CD4-positive, alpha-beta T cell treated with Interleukin-15 for 1 hour (primary cell): ENCODE results near the gene STX5.
"Not testable (repeated sequence)": the region's sequence is repeated elsewhere in the genome, so short reads cannot be mapped to it uniquely, and the experiment has no call there.

Source experiments
- DNase-seq: peaks from one replicate; pipeline ENCODE4 v3.0.0-alpha.2; 2020

The STX5 gene

DNA sequence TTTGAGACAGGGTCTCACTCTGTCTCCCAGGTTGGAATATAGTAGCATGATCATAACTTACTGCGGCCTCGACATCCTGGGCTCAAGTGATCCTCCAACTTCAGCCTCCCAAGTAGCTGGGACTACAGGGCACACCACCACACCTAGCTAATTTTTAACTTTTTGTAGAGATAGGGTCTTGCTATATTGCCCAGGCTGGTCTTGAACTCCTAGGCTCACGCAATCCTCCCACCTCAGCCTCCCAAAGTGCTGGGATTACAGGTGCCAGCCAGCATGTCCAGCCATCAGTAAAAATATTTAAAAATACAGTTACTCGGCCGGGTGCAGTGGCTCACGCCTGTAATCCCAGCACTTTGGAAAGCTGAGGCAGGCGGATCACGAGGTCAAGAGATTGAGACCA is 3.7 kb downstream of the STX5 start:
- not testable (repeated sequence) for DNase-seq

- DNase-seq, result no peak
These were observed 8.2 kb downstream of the STX5 start for GRCh38 chr11:62823677-62824076.

DNA sequence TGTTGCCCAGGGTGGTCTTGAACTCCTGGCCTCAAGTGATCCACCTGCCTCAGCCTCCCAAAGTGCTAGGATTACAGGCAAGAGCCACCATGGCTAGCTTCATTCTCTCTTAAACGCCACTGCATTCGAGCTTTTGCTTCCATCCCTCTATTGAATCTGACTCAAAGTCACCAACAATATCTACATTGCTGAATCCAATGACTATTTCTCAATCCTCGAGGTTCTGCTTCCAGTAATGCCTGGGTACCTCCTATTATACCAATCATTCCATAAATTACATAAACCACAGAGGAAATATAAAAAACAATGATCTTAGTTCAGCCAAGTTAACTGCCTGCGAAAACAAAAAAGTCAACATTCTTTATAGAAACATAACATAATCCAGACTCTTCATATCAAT is 14.7 kb downstream of the STX5 start:
- no peak for DNase-seq

GRCh38 chr11:62816557-62816956 is 15.3 kb downstream of the STX5 start:
- peak; percentile 63 for DNase-seq

DNA sequence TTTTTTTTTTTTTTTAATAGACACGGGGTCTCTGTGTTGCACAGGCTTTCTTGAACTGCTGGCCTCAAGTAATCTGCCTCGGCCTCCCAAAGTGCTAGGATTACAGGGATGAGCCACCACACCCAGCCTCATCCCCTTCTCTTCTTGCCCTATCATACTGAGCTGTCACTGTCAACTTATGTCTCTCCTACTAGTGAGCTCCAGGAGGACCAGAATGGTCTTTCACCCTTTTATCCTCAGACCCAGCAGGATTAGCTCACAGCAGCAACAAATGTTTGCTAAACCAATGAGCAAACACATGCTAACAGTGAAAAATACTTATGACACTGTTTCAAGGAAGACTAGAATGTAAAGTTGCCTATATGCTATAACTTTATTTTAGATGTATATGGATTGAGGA is 20.2 kb downstream of the STX5 start:
- no peak for DNase-seq

GRCh38 chr11:62810748-62811147 is 21.1 kb downstream of the STX5 start:
- DNase-seq, result no peak

GRCh38 chr11:62806611-62807121 is 25.2 kb downstream of the STX5 start:
- peak; percentile 70 for DNase-seq

GRCh38 chr11:62805961-62806441 is 25.9 kb downstream of the STX5 start:
- peak; percentile 26 for DNase-seq

DNA sequence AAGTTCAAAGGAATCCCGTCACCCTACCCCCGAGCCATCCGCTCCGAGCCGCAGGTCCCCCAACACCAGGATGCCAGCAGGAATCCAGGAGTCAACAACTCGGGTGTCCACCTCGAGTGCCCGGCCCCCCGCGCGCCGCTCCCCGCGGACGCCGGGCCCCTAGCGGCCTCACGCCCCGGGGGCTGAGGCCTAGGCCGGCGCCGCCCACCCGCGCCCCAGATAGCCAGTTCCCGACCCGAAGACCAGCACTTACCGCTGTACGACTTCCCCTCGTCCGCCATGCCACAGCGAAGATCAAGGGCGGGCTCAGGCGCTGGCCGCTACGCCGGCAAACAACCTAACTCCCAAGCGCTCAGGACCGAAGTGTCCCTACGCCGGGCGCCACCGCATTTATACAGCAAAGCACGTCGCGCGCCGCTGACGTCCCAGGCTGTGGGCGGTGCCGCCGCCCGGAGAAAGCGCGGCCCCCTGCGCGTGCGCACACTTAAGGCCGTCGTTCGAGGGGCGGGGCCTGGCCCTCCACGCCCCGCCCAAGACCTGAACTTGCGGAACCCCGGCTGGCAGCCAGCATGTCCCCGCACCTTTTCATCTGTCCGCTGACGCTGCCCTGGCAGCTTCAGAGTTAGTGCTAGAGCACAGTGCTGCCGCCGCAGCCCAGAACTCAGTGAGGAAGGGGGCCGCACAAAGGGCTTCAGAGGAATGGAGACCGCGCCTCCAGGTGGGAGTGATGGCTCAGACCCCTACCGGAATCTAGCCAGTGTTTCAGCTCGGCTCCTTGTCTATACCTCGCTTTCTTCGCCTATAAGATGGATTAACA is 26.6 kb downstream of the STX5 start, which contains the start of gene NXF1:
TSS of gene NXF1 (minus strand) at position 365 of the 817 bp plus-strand sequence. CDS start at position 281, 84 bp downstream.
- DNase-seq, result peak; percentile 94

GRCh38 chr11:62804310-62805075 is 27.4 kb downstream of the STX5 start:
- no peak for DNase-seq

GRCh38 chr11:62801071-62801470 is 30.8 kb downstream of the STX5 start:
- DNase-seq, result no peak

DNA sequence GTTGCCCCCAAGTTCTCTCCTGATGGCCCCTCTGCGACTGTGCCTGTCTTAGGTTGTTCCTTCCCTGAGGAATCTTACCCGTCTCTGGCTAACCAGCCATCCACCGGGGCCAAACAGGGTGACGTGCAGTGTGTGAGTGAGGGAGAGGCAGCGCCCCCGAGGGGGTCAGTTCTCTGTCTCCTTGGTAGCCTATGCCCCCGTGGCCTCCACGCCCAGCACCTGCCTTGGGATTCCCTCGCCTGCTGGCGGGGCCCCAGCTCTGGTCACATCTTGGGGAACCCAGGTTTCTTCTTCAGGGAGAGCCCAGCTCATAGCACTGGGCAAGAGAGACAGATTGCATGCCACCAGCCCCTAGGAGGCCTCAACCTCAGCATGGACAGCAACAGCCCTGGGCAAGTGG is 32.4 kb downstream of the STX5 start:
- no peak for DNase-seq

GRCh38 chr11:62796281-62796680 is 35.6 kb downstream of the STX5 start:
- no peak for DNase-seq

DNA sequence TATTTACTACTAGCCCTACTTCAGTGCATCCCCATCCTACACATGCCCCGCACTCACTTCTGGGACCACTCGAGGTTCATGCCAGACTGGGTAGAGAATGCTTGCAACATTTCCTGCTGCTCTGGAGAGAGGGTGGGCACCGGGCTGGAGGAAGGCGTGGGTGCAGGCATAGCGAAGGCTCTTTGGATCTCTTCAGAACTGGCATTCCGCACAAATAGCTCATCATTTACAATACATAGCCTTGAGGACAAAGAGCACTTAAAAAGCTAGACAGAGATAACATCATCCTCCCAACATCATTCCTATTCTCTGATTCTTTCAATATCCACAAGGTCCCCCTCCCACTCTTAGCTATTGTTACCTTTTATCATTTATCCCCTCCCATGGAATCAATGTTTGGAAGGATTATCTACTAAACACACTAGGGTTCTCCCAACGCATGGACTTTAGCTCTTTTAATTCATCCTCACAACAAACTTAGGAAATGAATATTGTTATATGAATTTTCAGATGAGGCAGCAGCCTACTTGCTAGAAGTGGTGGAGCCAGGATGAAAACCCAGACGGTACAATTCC is 37.6 kb downstream of the STX5 start:
- DNase-seq, result no peak

GRCh38 chr11:62792202-62792575 is 39.7 kb downstream of the STX5 start:
- DNase-seq, result no peak

DNA sequence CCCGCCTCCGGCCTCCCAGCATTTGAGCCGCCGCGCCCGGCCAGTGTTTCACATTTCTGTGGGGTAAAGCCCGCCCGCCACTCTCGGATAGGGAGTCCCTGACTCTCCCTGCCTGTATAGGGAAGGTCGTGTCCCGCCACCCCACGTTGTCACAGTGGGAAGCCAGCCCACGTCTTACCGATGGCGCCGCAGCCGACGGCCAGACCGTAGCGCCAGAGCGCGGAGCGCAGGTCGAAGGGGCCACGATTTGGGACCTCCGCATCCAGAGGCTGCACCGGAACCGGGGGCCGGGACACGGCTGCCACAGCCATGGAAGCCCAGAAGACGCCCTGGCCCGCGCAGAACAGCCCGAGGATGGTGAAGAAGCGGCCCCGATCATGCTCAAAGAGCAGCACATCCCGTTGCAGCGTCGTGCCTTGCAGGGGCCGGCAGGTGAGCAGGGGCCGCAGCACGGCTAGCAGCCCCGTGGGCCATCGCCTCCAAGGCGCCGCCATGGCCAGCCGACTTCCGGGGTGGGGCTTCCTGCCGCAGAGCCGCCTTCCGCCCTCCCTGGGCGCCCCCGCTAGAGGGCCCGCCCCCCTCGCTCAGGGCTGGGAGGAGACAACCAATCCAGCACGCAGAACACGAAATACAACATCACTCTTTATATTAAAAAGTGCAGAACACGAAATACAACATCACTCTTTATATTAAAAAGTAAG is 40.2 kb downstream of the STX5 start, which contains the start of gene TMEM223:
TSS of gene TMEM223 (minus strand) at position 506 of the 701 bp plus-strand sequence. CDS start at position 494, 12 bp downstream.
- peak; percentile 87 for DNase-seq

- DNase-seq, result no peak
These were observed 42.3 kb downstream of the STX5 start for GRCh38 chr11:62789576-62789975.

DNA sequence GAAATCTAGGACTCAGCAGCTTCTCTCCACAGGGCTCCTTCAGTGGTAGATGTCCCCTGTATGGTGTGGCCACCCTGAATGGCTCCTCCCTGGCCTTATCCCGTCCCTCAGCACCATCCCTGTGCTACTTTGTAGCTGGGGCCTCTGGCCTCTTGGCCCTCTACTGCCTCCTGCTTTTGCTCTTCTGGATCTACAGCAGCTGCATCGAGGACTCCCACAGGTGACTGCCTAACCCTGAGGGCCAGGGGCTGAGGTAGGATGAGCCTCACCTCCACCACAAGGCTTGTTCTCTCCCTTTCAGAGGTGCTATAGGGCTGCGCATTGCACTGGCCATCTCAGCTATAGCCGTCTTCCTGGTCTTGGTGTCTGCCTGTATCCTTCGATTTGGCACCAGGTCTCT is 42.9 kb downstream of the STX5 start:
- no peak for DNase-seq

DNA sequence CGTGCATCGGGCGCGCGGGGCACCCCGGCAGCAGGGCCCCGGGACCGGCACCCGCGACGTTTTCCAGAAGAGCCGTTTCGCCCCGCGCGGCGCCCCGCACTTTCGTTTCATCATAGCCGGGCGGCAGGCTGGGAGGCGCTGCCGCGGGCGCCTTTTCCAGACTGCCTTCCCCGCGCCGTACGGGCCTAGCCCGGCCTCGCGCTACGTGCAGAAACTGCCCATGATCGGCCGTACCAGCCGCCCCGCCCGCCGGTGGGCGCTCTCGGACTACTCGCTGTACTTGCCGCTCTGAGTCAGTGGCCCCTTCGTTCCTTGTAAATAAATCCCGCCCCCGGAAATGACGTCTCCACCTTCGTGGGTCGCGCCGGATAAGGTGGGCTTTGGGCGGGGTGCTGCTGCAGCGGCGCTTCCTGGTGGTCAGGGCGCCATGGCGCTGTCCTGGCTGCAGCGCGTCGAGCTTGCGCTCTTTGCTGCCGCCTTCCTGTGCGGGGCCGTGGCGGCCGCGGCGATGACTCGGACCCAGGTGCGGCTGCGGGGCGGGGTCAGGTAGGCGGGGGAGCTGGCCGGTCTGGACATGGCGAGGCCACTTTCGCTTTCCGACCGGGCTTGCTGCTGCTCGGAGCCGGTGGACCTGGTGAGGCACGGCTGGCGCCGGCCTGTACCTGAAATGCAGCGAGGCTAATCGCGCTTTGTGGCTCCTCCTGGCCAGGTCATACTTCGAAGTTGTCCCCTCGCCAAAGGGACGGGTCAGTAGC is 44.7 kb downstream of the STX5 start, which contains the start of gene TMEM179B:
TSS of gene TMEM179B (plus strand) at position 398 of the 755 bp plus-strand sequence. CDS start at position 428, 30 bp downstream.
- peak; percentile 97 for DNase-seq

- peak; percentile 88 for DNase-seq
These were observed 45.4 kb downstream of the STX5 start for GRCh38 chr11:62786318-62787004.

GRCh38 chr11:62782753-62783152 is 49.1 kb downstream of the STX5 start:
- no peak for DNase-seq
